NCI-H446 treated with DMSO at 0.1 percent for 48 hours (cell line): ENCODE measurements around the gene GSG1L2.
"Not testable (repeated sequence)": the region's sequence is repeated elsewhere in the genome, so short reads cannot be mapped to it uniquely, and the experiment has no call there.

ENCODE experiments used
- DNase-seq: peaks from one replicate; lab custom pipeline; 2025; lab: John Stamatoyannopoulos, UW

GSG1L2 gene

DNA sequence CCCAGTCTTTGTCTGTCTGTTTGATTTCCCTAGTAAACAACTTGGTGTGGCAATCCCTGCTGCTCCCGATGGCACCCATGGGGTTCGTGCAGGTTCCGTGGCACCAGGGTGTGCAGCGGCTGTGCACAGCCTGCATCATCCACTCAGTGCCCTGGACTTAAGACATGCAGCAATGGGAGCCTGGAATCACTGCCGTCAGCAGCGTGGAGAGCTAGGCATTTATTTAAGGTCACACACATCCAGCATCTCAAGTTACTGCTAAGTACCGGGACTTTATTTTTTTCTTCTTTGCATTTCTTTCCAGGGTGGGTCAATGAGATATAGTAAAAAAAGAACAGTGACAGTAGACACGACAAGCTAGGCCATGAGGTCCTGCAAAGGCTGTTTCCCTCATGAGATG is 33.3 kb downstream of the GSG1L2 start:
- no peak for DNase-seq

DNA sequence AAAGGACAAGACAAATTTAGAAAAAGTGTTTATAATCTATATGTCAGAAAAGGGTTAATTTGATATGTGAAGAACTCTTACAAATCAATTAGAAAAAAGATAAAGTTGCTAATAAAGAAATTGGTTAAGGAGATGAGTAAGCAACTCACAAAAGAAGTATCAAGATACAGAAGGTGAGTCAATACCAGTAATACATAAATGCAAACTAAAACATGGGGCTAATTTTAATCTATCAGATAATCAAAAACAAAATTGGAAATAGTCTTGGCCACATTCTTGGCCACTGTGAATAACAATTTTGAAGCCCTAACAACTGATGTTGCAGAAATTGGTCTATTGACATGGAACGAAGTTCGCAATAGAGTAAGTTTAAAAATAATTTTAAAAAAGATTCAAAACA is 37.3 kb downstream of the GSG1L2 start:
- no peak for DNase-seq

GRCh38 chr17:9783465-9783864 is 38.4 kb downstream of the GSG1L2 start:
- DNase-seq: not testable (repeated sequence)

DNA sequence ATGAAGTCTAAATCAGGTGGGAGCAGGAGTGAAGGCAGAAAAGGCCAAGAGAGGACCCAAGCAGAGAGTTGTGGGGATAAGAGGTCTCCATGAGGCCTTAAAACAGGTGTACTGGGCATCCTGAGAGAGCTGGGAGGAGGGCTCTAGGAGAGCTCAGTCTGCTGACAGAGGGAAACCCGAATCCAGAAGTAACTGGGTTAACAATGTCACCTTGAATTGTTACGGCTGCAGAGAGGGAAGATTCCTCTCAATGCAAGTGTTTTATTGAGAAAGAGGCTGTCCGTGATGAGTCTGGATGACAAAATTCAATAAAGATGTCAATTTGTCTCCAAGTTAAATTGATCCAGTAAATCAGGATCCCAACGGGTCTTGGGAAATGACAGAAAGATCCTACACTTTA is 38.8 kb downstream of the GSG1L2 start:
- DNase-seq: no peak

DNA sequence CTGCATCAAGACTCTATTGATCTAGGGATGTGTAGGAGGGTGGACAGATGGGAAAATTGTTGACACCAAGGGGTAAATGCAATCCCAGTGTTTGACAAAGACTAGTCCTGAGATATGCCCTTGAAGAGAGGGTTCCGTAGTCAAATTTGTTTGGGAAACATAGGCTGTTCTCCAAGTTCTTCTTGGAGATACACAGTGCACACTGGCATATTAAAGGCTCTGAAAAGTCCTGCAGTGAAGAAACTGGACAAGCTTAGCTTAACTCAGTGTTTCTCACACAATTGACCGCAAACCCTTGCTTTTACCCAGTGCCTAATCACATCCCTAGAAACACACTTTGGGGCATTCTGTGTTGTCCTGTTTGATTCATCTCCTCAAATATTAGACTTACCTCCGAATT is 41.3 kb downstream of the GSG1L2 start:
- no peak for DNase-seq

DNA sequence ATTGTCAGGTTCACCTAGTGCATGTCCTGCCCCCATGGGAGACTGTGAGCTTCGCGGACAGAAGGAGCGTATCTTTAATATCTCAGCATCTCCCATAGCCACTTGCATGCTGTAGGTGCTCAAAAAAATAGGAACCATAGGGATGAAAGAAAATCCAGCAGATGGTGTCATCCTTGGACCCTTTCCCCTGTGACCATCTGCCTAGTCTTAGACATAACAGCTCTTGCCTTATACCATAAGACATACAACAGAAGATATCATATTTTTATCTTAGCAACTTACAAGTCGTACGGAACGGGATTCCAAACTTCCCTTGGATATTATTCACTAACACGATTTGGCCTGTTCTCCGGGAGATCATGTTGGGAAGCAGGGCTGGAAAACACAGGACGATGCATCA is 45.0 kb downstream of the GSG1L2 start:
- no peak for DNase-seq

- DNase-seq: no peak
Observed at GRCh38 chr17:9772658-9773057, 49.2 kb downstream of the GSG1L2 start.

GRCh38 chr17:9771465-9771864 is 50.4 kb downstream of the GSG1L2 start:
- DNase-seq: no peak

GRCh38 chr17:9769036-9769695 is 52.7 kb downstream of the GSG1L2 start:
- no peak for DNase-seq

DNA sequence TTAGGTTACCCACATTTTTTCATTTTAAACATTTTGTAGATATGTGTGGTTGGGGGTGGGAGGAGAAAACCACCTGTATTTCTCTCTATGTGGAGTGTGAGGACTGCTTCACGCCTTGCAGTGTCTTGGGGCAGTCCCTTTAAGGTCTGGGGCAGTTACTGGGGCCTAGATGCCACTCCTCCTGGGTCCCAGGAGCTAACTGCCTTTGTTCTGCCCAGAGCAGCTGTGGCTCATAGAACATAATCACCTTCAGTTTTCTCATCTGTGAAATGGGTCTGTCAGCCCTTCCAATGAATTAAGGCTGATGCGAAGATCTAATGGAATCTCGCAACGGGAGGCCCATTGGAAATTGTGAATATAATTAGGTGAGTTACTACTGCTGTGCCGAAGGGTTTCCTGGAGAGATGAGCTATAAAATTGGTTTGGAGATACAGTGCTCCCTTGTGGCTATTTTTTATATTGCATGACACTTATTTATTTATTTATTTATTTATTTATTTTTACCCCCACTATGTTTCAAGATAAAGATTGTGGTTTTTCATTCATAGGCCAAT is 53.4 kb downstream of the GSG1L2 start:
- no peak for DNase-seq

DNA sequence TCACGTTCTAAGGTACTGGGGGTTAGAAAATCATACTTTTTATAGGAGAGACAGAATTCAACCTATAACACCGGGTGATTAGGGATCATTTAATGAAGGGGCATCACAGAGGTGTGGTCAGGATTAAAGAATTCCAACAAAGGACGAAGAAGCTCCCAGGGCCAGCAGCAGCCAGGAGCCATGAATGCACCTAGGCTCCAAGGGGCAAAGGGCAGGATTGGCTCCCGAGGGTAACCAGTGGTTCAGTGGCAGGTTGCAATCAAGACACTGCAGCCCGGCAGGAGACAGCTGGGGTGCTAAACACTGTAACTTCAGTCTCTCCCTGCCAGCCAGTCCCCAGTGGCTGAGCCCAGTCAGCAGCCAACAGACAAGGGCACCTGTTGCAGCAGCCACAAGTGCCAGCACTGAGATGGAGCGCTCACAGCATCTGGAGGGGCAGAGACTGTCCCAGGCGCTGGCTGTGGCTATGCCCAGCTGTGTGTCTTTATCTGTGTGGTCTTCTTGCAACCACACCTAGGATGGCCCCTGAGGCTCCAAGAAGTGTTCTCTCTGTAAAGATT is 54.4 kb downstream of the GSG1L2 start:
- no peak for DNase-seq

- no peak for DNase-seq
Observed at GRCh38 chr17:9766970-9767369, 54.9 kb downstream of the GSG1L2 start.

DNA sequence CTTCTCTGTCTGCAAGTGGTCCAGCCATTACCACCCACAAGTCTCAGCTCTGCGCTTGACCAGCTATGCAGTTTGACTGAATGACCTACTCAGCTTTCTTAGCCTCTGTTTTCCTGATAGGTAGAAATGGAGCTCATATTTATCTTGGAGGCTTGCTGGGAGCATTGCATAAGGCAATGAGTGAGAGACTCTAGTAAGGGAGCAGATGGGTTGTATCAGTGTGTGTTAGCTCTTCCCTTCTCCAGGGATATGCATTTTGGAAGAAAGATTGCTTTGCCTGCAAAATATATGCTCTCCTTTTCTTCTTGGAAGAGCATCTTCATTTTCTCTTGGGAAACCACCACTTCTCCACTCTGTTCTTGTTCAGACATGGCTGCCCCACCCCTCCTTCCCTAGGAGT is 56.6 kb downstream of the GSG1L2 start:
- no peak for DNase-seq

DNA sequence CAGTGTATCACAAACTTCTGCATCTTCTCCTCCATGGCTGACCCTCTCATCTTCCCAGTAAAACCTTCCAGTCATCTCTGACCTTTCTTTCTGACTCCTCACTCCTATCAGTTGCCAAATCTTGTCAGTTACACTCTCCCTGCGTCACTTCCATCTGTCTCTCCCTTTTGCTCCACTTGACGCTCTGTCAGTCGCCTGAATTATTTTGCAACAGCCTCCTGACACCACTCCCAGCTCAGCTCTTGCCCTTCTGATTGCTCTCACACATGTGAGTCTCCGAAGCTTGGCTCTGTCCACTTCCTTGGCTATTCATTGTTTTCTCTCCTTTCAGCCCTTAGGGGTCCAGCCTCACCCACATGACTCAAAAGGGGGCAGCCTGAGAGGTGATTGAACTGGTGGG is 58.2 kb downstream of the GSG1L2 start:
- no peak for DNase-seq

GRCh38 chr17:9760266-9760665 is 61.6 kb downstream of the GSG1L2 start:
- no peak for DNase-seq

GRCh38 chr17:9755083-9755482 is 66.8 kb downstream of the GSG1L2 start:
- DNase-seq: no peak
